Keratinocyte (primary cell): ENCODE data around the gene NINJ2.

Experiments
- CTCF ChIP-seq, 3 experiments: IDR thresholded peaks in 1 of 3; conservative IDR thresholded peaks in 1 of 3; optimal IDR thresholded peaks in 1 of 3; 2 replicates in 2 of 3; 3 replicates in 1 of 3; pipeline versions ENCODE3 to v1.5.1; 2011; ENCODE audit warnings: low read length in 3 of 3, mild to moderate bottlenecking in 3 of 3, moderate library complexity in 2 of 3, control low read depth in 1 of 3, inconsistent platforms in 1 of 3; ENCODE audit not compliant: insufficient read depth in 2 of 3; ENCODE audit errors: extremely low read depth in 1 of 3
- EZH2 ChIP-seq: IDR thresholded peaks from one replicate; pipeline ENCODE4 v1.6.1; 2012; ENCODE audit warnings: inconsistent platforms, mild to moderate bottlenecking, low read length, moderate library complexity

- TF ChIP-seq CTCF (optimal IDR thresholded peaks at IDR 0.05 in 1 of 3, IDR thresholded peaks at IDR 0.05 in 1 of 3, conservative IDR thresholded peaks at IDR 0.05 in 1 of 3; ENCODE audit: extremely low read depth in 1 of 3, insufficient read depth in 2 of 3, low read length in 3 of 3) (no peak), EZH2 (no peak)
These were observed 65.2 kb downstream of the NINJ2 start for GRCh38 chr12:597926-598568.
